Fibroblast of gingiva (primary cell): Measurements from ENCODE around the gene PLK5.
"Not testable (repeated sequence)": the region's sequence is repeated elsewhere in the genome, so short reads cannot be mapped to it uniquely, and the experiment has no call there.

Experiments
- DNase-seq: peaks from one replicate; pipeline ENCODE4 v3.0.0-alpha.2; 2011; ENCODE audit warnings: low read depth

The PLK5 gene

GRCh38 chr19:1525343-1525742, 1.5 kb downstream of the PLK5 start:
- no peak for DNase-seq

DNA sequence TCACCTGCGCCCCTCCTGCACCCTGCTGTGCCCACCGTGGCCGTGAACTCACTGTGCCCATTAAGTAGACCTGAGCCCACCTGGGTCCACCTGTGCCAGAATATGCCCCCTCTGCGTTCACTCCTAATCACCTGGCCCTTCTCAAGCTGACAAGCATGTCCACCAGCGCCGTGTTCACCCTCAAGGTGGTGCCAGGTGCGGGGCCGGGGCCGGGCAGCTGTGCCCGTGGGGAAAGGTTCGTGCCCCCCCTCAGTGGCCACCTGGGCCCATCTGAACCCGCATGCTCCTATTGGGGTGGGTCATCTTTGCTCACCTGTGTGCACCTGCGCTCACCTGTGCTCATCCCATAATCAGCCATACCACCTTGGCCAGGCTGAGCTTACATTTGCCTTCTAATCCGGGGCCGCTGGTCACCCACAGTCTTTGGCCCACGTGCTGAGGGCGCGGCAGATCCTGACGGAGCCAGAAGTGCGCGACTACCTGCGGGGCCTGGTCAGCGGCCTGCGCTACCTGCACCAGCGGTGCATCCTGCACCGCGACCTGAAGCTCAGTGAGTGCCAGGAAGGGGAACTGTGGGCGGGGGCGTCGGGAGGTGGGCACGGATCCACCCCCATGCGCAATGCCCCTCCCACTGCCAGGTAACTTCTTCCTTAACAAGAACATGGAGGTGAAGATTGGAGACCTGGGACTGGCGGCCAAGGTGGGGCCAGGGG, 2.3 kb downstream of the PLK5 start:
- no peak for DNase-seq

- DNase-seq: no peak
Observed at GRCh38 chr19:1526979-1527649, 3.2 kb downstream of the PLK5 start.

DNA sequence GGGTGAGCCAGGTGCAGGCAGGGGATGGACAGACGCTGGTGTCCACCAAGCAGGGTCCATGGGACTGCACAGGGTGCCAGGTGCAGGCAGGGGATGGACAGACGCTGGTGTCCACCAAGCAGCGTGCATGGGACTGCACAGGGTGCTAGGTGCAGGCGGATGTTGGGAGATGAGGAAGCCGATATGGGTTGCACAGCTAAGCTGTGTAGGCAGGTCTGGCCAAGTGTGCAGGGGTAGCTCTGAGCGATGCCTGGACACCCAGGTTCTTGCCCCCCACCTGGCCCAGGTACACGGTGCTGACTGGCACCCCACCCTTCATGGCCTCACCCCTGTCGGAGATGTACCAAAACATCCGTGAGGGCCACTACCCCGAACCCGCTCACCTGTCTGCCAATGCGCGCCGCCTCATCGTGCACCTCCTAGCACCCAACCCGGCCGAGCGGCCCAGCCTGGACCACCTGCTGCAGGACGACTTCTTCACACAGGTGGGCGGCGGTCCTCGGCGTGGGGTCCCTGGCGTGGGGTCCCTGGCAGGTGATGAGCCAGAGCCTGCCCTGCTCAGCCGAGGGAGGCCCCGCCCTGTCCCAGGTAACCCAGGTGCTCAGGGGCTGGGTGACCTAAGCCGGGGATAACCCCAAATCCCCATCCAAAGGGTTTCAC, 3.9 kb downstream of the PLK5 start:
- DNase-seq: no peak

DNA sequence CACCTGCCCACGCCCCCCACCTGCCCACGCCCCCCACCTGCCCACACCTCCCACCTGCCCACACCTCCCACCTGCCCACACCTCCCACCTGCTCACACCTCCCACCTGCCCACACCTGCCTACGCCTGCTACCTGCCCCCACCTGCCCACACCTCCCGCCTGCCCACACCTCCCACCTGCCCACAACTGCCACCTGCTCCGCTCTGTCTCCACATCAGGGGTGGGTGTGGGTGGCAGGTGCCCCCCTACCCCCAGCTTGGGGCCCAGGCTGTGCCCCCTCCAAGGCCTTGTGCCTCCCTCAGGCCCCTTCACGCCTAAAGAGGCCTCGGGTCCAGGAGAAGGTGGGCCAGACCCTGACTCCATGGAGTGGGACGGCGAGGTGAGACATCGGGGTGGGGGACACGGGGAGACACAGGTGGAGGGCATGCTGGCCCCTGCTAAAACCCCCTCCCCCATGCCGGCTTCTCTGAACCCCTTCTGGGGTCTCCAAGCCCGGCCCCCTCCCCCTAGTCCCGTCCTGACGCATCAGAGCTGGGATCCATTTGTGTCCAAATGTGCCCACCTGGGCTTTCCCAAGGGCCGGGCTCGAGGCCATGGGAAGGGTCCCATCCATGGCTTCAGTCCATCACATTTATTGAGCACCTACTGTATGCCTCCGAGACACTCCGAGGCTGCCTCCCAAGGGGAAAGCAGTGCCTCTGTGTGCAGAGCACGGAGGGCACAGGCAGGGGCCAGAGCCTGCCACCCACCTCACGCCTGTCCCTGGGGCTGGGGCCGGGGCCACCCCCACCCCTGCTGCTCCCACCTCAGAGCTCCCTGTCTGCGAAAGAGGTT, 4.9 kb downstream of the PLK5 start:
- no peak for DNase-seq

DNA sequence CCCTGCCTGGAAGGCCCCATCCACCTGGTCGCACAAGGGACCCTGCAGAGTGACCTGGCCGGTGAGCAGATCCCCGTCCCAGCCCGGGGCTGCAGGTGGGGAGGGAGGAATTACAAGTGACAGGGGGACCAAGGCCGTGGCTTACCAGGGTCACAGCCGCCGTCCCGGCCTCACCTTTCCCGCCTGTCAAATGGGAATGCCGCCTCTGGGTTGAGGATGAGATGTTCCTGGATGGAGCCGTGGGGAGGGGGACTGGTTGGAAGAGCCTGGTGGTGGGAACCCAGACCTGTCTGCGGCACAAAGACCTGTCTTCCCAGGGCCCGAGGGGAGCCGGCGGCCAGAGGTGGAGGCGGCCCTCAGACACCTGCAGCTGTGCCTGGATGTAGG, 5.5 kb downstream of the PLK5 start:
- no peak for DNase-seq

DNA sequence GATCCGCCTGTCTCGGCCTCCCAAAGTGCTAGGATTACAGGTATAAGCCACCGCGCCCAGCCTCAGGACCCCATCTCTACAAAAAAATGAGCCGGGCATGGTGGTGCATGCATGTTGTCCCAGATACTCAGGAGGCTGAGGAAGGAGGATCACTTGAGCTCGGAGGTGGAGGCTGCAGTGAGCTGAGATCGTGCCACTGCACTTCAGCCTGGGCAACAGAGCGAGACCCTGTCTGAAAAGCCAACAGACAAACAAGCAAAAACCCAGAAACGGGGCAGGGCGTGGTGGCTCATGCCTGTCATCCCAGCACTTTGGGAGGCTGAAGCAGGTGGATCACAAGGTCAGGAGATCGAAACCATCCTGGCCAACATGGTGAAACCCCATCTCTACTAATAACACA, 7.0 kb downstream of the PLK5 start:
- DNase-seq: not testable (repeated sequence)

DNA sequence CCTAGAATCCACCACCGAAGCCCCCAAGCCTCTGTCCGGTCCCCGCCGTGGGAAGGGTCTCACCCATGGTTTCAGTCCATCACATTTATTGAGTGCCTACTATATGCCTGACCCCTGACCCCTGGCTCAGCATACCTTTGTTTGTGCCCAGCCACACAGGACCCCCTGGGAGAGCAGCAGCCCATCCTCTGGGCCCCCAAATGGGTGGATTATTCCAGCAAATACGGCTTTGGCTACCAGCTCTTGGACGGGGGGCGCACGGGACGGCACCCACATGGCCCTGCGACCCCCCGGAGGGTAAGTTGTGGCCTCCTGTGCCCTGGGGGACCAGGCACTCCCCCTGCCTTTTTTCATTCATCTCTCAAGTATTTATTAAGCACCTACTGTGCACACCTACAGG, 7.7 kb downstream of the PLK5 start:
- no peak for DNase-seq

DNA sequence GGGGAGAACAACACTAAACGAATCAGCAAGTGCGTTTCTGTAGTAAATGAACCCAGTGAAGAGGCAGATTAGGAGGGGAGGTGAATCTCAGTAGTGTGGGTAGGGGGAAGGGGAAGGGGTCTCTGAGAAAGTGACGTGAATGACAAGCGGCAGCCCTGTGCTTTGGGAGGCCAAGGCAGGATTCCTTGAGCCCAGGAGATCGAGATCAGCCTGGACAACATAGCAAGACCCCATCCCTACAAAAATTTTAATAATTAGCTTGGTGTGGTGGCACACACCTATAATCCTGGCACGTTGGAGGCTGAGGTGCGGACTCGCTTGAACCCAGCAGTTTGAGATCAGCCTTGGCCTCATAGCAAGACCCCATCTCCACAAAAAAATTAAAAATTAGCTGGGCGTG, 8.1 kb downstream of the PLK5 start:
- no peak for DNase-seq

DNA sequence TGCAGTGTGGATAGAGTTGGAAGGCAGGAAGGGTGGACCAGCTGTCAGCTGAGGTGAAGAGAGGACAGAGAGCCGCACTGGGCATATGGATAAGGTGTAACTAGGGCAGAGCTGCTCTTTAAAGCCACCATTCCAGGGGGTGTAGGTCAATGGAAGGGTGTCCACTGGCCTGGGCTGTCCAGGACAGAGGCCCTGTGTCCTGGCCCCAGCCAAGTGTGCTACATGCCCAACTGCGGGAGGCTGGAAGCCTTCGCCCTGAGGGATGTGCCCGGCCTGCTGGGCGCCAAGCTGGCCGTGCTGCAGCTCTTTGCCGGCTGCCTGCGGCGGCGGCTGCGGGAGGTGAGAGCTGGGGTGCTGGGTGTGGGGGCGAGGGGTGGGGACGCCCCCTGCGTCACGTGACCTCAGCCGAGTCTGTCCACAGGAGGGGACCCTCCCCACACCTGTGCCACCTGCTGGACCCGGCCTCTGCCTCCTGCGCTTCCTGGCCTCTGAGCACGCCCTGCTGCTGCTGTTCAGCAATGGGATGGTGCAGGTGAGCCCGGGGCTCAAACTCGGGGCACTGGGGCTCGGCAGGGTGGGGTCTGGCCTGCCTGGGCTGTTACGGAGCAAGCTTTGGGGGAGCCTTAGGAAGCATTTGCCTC, 9.8 kb downstream of the PLK5 start:
- no peak for DNase-seq

DNA sequence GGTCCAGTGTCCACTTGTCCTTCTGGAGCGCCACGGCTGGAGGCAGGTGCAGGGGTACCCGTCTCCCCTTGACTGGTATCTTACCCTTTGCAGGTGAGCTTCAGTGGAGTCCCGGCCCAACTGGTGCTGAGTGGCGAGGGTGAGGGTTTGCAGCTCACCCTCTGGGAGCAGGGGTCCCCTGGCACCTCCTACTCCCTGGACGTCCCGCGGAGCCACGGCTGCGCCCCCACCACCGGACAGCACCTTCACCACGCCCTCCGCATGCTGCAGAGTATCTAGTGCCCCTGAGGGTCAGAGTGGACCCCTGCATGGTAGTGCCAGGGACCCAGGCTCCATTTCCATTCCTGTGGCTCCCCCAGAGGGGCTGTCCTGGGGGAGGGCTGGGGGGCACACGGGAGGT, 11.1 kb downstream of the PLK5 start:
- DNase-seq: no peak

GRCh38 chr19:1535699-1536098, 11.8 kb downstream of the PLK5 start:
- DNase-seq: not testable (repeated sequence)

GRCh38 chr19:1538978-1539377, 15.1 kb downstream of the PLK5 start:
- DNase-seq: no peak

DNA sequence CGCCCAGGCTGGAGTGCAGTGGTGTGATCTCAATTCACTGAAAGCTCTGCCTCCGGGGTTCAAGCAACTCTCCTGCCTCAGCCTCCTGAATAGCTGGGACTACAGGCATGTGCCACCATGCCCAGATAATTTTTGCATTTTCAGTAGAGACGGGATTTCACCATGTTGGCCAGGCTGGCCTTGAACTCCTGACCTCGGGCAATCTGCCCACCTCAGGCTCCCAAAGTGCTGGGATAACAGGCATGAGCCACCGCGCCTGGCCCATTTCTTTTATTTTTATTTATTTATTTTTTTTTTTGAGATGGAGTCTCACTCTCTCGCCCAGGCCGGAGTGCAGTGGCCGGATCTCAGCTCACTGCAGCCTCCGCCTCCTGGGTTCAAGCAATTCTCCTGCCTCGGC, 15.9 kb downstream of the PLK5 start:
- not testable (repeated sequence) for DNase-seq

DNA sequence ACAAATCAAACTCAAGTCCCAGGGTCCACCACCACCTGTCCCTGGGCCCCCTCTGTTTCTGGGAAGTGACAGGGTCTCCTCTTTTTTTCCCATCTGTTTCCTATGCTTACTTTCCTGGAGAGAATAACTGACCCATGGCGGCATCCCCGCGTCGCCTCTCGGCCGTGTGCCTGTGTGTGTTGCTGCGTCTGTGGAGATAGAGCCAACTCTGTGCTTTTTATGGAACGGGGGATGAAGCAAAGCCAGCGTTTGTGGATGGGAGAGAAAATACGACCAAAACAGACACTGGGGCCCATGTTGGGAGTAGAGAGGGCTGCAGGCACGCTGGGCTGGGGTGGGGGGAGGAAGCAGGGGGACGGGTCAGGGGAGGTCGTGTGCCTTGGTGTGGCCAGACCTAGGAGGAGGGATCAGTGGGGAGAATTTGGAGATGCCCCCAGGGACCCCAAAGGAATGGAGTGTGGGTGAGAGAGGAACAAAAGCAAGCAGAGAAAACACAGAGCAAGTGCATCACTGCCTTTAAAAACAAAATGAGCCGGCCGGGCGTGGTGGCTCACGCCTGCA, 16.6 kb downstream of the PLK5 start:
- DNase-seq: no peak

DNA sequence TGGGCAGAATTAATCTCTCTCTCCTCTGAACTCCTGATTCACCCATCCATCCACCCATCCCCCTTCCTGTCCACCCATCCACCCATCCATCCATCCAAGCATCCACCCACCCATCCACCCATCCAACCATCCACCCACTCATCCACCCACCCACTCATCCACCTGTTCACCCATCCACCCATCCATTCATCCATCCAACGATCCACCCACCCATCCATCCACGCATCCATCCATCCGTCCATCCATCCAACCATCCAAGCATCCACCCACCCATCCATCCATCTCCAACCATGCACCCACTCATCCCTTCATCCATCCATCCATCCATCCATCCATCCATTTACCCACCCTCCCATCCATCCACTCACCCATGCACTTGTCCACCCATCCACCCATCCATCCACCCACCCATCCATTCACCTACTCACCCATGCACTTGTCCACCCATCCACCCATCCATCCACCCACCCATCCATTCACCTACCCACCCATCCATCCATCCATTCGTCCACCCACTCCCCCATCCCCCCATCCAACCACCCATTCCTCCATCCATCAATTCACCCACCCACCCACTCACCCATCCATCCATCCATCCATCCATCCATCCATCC, 25.6 kb downstream of the PLK5 start:
- DNase-seq: no peak

DNA sequence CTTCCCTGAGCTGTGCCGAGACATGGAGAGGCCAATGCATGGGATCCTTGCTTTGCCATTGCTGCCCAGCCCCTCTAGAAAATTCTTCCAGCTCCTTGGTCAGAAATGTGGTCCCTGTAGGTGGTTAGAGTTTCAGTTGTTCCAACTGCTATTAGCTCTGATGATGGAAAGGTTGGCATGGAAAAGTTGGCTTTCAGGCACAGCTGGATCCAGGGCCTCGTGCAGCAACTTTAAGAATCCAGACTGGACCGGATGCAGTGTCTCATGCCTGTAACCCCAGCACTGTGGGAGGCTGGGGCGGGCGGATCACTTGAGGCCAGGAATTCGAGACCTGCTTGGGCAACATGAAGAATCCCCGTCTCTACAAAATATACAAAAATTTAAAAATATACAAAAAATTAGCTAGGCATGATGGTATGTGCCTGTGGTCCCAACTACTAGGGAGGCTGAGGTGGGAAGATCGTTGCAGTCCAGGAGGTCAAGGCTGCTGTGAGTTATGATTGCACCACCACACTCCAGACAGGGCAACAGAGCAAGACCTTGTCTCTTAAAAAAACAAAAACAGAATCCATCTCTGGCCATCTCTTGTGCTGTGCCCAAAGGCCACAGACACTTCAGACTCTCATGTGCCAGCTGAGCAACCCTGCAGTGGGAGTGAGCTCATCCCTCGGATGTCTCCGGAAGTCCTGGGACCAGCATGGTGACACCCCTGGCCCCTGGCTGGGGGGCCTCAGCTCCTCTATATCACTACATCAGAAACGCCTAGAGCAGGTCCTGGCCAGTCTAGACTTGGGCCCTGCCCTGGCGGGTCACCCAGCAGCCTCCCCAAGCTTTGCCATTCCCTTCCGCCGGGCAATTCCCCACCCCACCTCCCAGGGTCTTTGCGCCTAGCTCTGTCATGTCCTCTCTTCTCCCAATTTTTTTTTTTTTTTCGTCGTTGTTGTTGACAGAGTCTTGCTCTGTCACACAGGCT, 27.5 kb downstream of the PLK5 start:
- no peak for DNase-seq

GRCh38 chr19:1553415-1553814, 29.5 kb downstream of the PLK5 start:
- no peak for DNase-seq

DNA sequence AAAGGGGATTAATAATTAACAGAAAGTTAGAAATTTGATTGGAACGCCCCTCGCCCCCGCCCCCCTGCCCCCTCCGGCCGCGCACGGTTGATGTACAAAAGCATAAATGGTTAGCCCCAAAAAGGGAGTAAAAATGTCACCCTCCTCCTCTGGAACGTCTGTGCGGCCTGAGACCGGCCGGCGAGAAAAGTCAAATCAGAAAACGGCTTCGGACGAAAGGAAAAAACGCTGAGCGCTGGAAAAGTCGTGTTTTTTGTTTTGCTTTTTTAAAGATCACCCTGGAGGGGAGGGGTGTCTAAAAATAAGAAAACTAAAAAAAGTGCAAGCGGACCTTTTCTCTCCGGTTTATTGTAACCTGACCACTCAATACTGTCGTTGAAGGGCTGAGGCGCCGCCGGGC, 31.1 kb downstream of the PLK5 start:
- no peak for DNase-seq
